GM12891 (cell line): ENCODE results near the gene SDHC.

Source experiments
- POLR2A ChIP-seq: IDR thresholded peaks from 2 replicates; pipeline ENCODE4 v1.6.1; 2011; ENCODE audit warnings: low read depth, low read length, control low read depth
- POLR2AphosphoS5 ChIP-seq: IDR thresholded peaks from 2 replicates; pipeline ENCODE4 v1.6.1; 2011; ENCODE audit warnings: low read depth, low read length, control low read depth
- SPI1 ChIP-seq: IDR thresholded peaks from 2 replicates; pipeline ENCODE4 v1.6.1; 2011; ENCODE audit warnings: low read depth, low read length, control low read depth
- TAF1 ChIP-seq: IDR thresholded peaks from 2 replicates; pipeline ENCODE4 v1.6.1; 2011; ENCODE audit warnings: low read depth, low read length, control low read depth

- TF ChIP-seq TAF1 (peak; percentile 94), POLR2AphosphoS5 (peak; percentile 95), POLR2A (peak; percentile 96), SPI1 (peak; percentile 55)
Measured at GRCh38 chr1:161314201-161314981, at the start of gene SDHC.
